ENCODE measurements around the gene PLPP4.

GRCh38 chr10:120431251-120431651 is 25.8 kb upstream of the PLPP4 start:
- TF ChIP-seq CTCF (IDR thresholded peaks at IDR 0.05) (no peak), POLR2A (IDR thresholded peaks at IDR 0.05) (no peak), EP300 (IDR thresholded peaks at IDR 0.05) (no peak)

Data from suprapubic skin (tissue), 3 donors.